K562 (cell line): ENCODE results near the gene RFC5. TPM values are rescaled to one million over a fixed set of nuclear protein-coding genes. Genes with fewer than 3 reads are reported as not detected.

Experiments
- ATAC-seq: fragments of 200-7000 bp; cut with Tn5 transposase; 3 replicates; pipeline ENCODE4 v1.9.1; 2020; ENCODE audit warnings: moderate library complexity
- BruUV-seq: library from RNA; stranded (reverse); fragments of 400-500 nt; replicated peaks from 2 replicates; lab custom pipeline; 2021; lab: Mats Ljungman, UMichigan
- CTCF ChIA-PET: fragments of 300-600 bp; formaldehyde crosslinking; extraction: SDS; loops from one replicate; lab custom pipeline; 2021; ENCODE audit warnings: low intra/inter-chr PET ratio; lab: Yijun Ruan, JAX
- POLR2A ChIA-PET: fragments of 300-600, 350-650 bp; sonication (Branson Sonifier 250); formaldehyde crosslinking; extraction: SDS; loops from one replicate; lab custom pipeline; 2021; ENCODE audit warnings: antibody characterized with exemption, inconsistent platforms; lab: Yijun Ruan, JAX
- DNase-seq, 4 experiments: peaks; one replicate each; pipeline versions ENCODE4 v3.0.0 to v3.0.0-alpha.2; 2011 to 2018; ENCODE audit warnings: low spot score in 3 of 4, mixed read lengths in 3 of 4; ENCODE audit errors: extremely low read depth in 1 of 4
- FAIRE-seq: peaks from 2 replicates; lab custom pipeline; 2011; peaks lifted over from hg19 to GRCh38; lab: Jason Lieb, UNC
- H2AFZ ChIP-seq: 2 replicates; pipeline ENCODE4 v1.6.0; 2011; ENCODE audit warnings: low read depth, low read length, control low read depth, inconsistent platforms
- H3K27ac ChIP-seq: fragments of 200-600 bp; 3 replicates; pipeline ENCODE4 v1.8.0; 2011; ENCODE audit warnings: low read depth, mild to moderate bottlenecking, control low read depth, inconsistent platforms, low read length, moderate library complexity, mixed read lengths; ENCODE audit errors: extremely low read depth
- H3K27me3 ChIP-seq, 2 experiments: fragments of 300-600 bp in 1 of 2; 2 replicates in 1 of 2; 3 replicates in 1 of 2; pipeline versions ENCODE4 v1.6.0 to v1.8.0; 2011; ENCODE audit warnings: inconsistent platforms in 2 of 2, low read length in 2 of 2, mild to moderate bottlenecking in 1 of 2, mixed read lengths in 1 of 2, moderate library complexity in 1 of 2; ENCODE audit not compliant: control insufficient read depth in 2 of 2, insufficient read depth in 2 of 2
- H3K36me3 ChIP-seq: fragments of 300-600 bp; 3 replicates; pipeline ENCODE4 v1.8.0; 2011; ENCODE audit warnings: mild to moderate bottlenecking, low read length, inconsistent platforms; ENCODE audit not compliant: control insufficient read depth, insufficient read depth
- H3K4me1 ChIP-seq, 2 experiments: fragments of 200-600 bp in 1 of 2; replicated peaks in 1 of 2; 2 replicates in 1 of 2; 3 replicates in 1 of 2; pipeline versions ENCODE4 v1.5.1 to v1.8.0; 2011; ENCODE audit warnings: inconsistent platforms in 2 of 2, low read length in 2 of 2, mild to moderate bottlenecking in 1 of 2, mixed read lengths in 1 of 2, moderate library complexity in 1 of 2; ENCODE audit not compliant: control insufficient read depth in 2 of 2, insufficient read depth in 2 of 2
- H3K4me2 ChIP-seq: 2 replicates; pipeline ENCODE4 v1.6.1; 2011; ENCODE audit warnings: low read length, control low read depth, inconsistent platforms, mixed read lengths; ENCODE audit not compliant: insufficient read depth
- H3K4me3 ChIP-seq: fragments of 200-600 bp; sonication (generic), shearing (Covaris generic); 2 replicates; pipeline ENCODE4 v1.5.1; 2016; ENCODE audit warnings: control low read depth, inconsistent platforms
- H3K79me2 ChIP-seq: fragments of 200-600 bp; 3 replicates; pipeline ENCODE4 v1.8.0; 2011; ENCODE audit warnings: low read length, inconsistent platforms; ENCODE audit not compliant: control insufficient read depth, insufficient read depth
- H3K9ac ChIP-seq, 2 experiments: 2 replicates each; pipeline versions ENCODE4 v1.6.0 to v1.6.1; 2011; ENCODE audit warnings: low read depth in 2 of 2, low read length in 2 of 2, control low read depth in 1 of 2, inconsistent platforms in 1 of 2, mild to moderate bottlenecking in 1 of 2, mixed read lengths in 1 of 2; ENCODE audit not compliant: insufficient read depth in 1 of 2
- H3K9me1 ChIP-seq: one replicate; pipeline ENCODE4 v1.6.0; 2011; ENCODE audit warnings: inconsistent platforms, mild to moderate bottlenecking, low read length, moderate library complexity; ENCODE audit not compliant: control insufficient read depth, insufficient read depth
- H3K9me3 ChIP-seq: replicated peaks from 2 replicates; pipeline ENCODE4 v1.5.1; 2011; ENCODE audit warnings: low read depth, low read length, inconsistent platforms; ENCODE audit not compliant: control insufficient read depth, insufficient read depth
- H4K20me1 ChIP-seq: replicated peaks from 2 replicates; pipeline ENCODE4 v1.6.1; 2011; ENCODE audit warnings: low read length, inconsistent platforms, mixed read lengths; ENCODE audit not compliant: control insufficient read depth, insufficient read depth
- DNMT1 ChIP-seq: fragments of 450-650 bp; IDR thresholded peaks from 2 replicates; pipeline ENCODE4 v1.6.1; 2016; ENCODE audit warnings: antibody characterized with exemption, mild to moderate bottlenecking
- ERF ChIP-seq: fragments of 450-650 bp; formaldehyde crosslinking; IDR thresholded peaks from 2 replicates; pipeline ENCODE4 v1.4.0; 2020; ENCODE audit warnings: mild to moderate bottlenecking, mixed read lengths
- NBN ChIP-seq: fragments of 450-650 bp; IDR thresholded peaks from 2 replicates; pipeline ENCODE4 v1.6.1; 2016; ENCODE audit warnings: low read depth, mild to moderate bottlenecking
- PHF8 ChIP-seq: fragments of 200-600 bp; sonication (generic); IDR thresholded peaks from 2 replicates; pipeline ENCODE4 v1.6.1; 2012; ENCODE audit warnings: mixed run types, mild to moderate bottlenecking, inconsistent platforms, low read length, moderate library complexity, borderline replicate concordance
- POU5F1 ChIP-seq: fragments of 150-350 bp; IDR thresholded peaks from 2 replicates; pipeline ENCODE4 v1.6.1; 2014; ENCODE audit warnings: borderline replicate concordance, low read length, low read depth, mild to moderate bottlenecking; ENCODE audit not compliant: partially characterized antibody
- SRSF3 ChIP-seq: fragments of 200-400 bp; formaldehyde crosslinking; IDR thresholded peaks from 2 replicates; pipeline ENCODE4 v1.6.1; 2016; ENCODE audit warnings: mild to moderate bottlenecking, low read length, moderate library complexity; ENCODE audit not compliant: insufficient read depth
- ZNF23 ChIP-seq: fragments of 250-450 bp; sonication (Bioruptor Pico); IDR thresholded peaks from 2 replicates; pipeline ENCODE4 v1.4.0; 2020; ENCODE audit warnings: mild to moderate bottlenecking
- ZNF780A ChIP-seq: fragments of 250-450 bp; sonication (Bioruptor Pico); IDR thresholded peaks from 2 replicates; pipeline ENCODE4 v1.5.0; 2021; ENCODE audit warnings: mild to moderate bottlenecking
- WGBS: fragments of 100-300 bp; shearing (Covaris generic); methylation state at CpG from one replicate; pipeline ENCODE4 v1.1.6; 2016; ENCODE audit warnings: low coverage, mixed read lengths; ENCODE audit not compliant: insufficient coverage; ENCODE audit errors: missing lambda C conversion rate; 5-methylcytosine and 5-hydroxymethylcytosine counted together
- in situ Hi-C: fragments of 300-500 bp; cut with MboI; formaldehyde crosslinking; loops from 4 replicates; pipeline ENCODE4 v1.15.0; 2018; ENCODE audit warnings: inconsistent platforms, mixed read lengths
- intact Hi-C: fragments of 100-400 bp; cut with micrococcal nuclease; formaldehyde crosslinking; loops from 2 replicates; pipeline ENCODE4 v1.14.2; 2022
- polyA plus RNA-seq, 8 experiments: library from polyadenylated mRNA; depleted of rRNA in 4 of 8; stranded (reverse) in 5 of 8; unstranded in 3 of 8; fragments of >200 nt; fragmentation: Nextera tagmentation in 2 of 8; fragmentation: Illumina TruSeq in 1 of 8; extraction: Ambion mirVana in 2 of 8; extraction: Trizol in 1 of 8; gene quantifications; 2 replicates each; pipeline versions ENCODE4 v1.2.1 to v1.2.3, GENCODE V29; 2011 to 2014; ENCODE audit warnings: inconsistent platforms in 1 of 8, missing spikeins in 1 of 8
- total RNA-seq, 7 experiments: library from RNA; depleted of rRNA in 6 of 7; stranded (reverse); fragments of >200 nt in 6 of 7; fragmentation: Illumina TruSeq in 2 of 7; extraction: Trizol in 2 of 7; gene quantifications; 2 replicates each; pipeline versions ENCODE4 v1.2.1 to v1.2.3, GENCODE V29; 2011 to 2021; ENCODE audit warnings: low replicate concordance in 1 of 7
- TF ChIP-seq, protein P1 (sequence below): conservative IDR thresholded peaks from 2 replicates; pipeline ENCODE4 v1.6.1; 2011; ENCODE audit warnings: low read depth, mild to moderate bottlenecking, low read length; ENCODE audit not compliant: control insufficient read depth

RFC5 gene
- total and polyA plus RNA-seq, 9 of the 15 experiments (the other 6 are each of a cell fraction or from before 2014, with no cell fraction given), result 61.8 to 189 (median 92.9) TPM

DNA sequence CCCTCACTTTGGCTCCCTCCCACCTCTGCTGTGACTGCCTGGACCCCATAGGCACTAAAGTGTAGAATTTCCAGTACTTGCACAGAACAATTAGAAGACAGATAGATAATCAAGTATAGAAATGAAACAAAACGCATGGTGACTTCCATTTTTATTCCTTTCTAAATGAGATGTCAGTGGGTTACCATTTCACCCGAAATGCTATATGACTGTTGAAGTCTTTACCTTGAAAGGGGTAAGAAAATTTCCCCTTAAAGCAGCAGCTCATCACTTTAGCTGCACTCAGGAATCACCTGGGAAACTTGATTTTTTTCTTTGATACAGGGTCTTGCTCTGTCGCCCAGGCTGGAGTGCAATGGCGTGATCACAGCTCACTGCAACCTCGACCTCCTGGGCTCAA is 35.2 kb upstream of the RFC5 start (continued):
- TF ChIP-seq, protein P1, sequence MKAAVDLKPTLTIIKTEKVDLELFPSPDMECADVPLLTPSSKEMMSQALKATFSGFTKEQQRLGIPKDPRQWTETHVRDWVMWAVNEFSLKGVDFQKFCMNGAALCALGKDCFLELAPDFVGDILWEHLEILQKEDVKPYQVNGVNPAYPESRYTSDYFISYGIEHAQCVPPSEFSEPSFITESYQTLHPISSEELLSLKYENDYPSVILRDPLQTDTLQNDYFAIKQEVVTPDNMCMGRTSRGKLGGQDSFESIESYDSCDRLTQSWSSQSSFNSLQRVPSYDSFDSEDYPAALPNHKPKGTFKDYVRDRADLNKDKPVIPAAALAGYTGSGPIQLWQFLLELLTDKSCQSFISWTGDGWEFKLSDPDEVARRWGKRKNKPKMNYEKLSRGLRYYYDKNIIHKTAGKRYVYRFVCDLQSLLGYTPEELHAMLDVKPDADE, result no peak
- TF ChIP-seq ERF (CRISPR knock-in tag), result no peak
- no peak for TF ChIP-seq ZNF23 (CRISPR knock-in tag)
- no peak for TF ChIP-seq ZNF780A (CRISPR knock-in tag)
- TF ChIP-seq NBN, result no peak
- TF ChIP-seq POU5F1, result no peak
- no peak for TF ChIP-seq PHF8

GRCh38 chr12:117985182-117985581 is 31.3 kb upstream of the RFC5 start:
- Histone ChIP-seq H3K4me3 (no peak overlapping the region), H3K27me3 (peaks cover 8 to 11% of the 10 kb centered on the region in 2 experiments; a peak in 3 of 5 replicates), H3K9ac (no peak overlapping the region), H3K79me2 (no peaks in the 10 kb centered on the region), H4K20me1 (no peaks in the 10 kb centered on the region), H2AFZ (no peak overlapping the region), H3K4me2 (no peak overlapping the region), H3K9me3 (no peaks in the 10 kb centered on the region), H3K27ac (no peak overlapping the region), H3K36me3 (no peaks in the 10 kb centered on the region), H3K9me1 (no peaks in the 10 kb centered on the region), H3K4me1 (no peaks in the 10 kb centered on the region)
- ChIA-PET POLR2A (interaction anchor here (0.6 kb wide), 1 partner anchor 35 kb away, joined by 3 read pairs; no protein-coding TSS in a partner anchor), CTCF (no interaction called here)
- WGBS, result 8% methylated on average over 2 of the region's 2 CpGs
- no peak for DNase-seq
- no peak for FAIRE-seq
- no peak for ATAC-seq
- in situ Hi-C loops, result no loop called here
- TF ChIP-seq SRSF3 (no peak), DNMT1 (no peak)
- no TSS peak for BruUV-seq
- intact Hi-C loops, result no loop called here
